Aorta (tissue), 5 donors: ENCODE data around the gene ATP8B1. TPM values are rescaled to one million over a fixed set of nuclear protein-coding genes. Genes with fewer than 3 reads are reported as not detected.

Experiments used
- ATAC-seq: fragments of 200-7000 bp; cut with Tn5 transposase; one replicate; pipeline ENCODE4 v1.9.1; 2022; ENCODE audit warnings: moderate library complexity; ENCODE audit not compliant: low FRiP score
- DNase-seq, 2 donors: peaks; one replicate each; pipeline ENCODE4 v3.0.0-alpha.2; 2020
- H3K27ac ChIP-seq, 2 donors: one replicate each; pipeline ENCODE4 v1.5.1; 2013; ENCODE audit warnings: low read length in 2 of 2, mild to moderate bottlenecking in 2 of 2, moderate library complexity in 2 of 2, control low read depth in 1 of 2, inconsistent platforms in 1 of 2, low read depth in 1 of 2
- H3K27me3 ChIP-seq, 2 donors: one replicate each; pipeline ENCODE4 v1.6.1; 2013; ENCODE audit warnings: control low read depth in 1 of 2, low read length in 1 of 2, mild to moderate bottlenecking in 1 of 2, moderate library complexity in 1 of 2; ENCODE audit not compliant: insufficient read depth in 2 of 2, control insufficient read depth in 1 of 2
- H3K36me3 ChIP-seq, 2 donors: one replicate each; pipeline ENCODE4 v1.6.1; 2013; ENCODE audit warnings: control low read depth in 1 of 2, low read length in 1 of 2, mild to moderate bottlenecking in 1 of 2; ENCODE audit not compliant: insufficient read depth in 2 of 2, control insufficient read depth in 1 of 2
- H3K4me1 ChIP-seq, 2 donors: one replicate each; pipeline ENCODE4 v1.6.1; 2013; ENCODE audit warnings: low read length in 2 of 2, control low read depth in 1 of 2, mild to moderate bottlenecking in 1 of 2, moderate library complexity in 1 of 2; ENCODE audit not compliant: insufficient read depth in 2 of 2, control insufficient read depth in 1 of 2
- H3K4me3 ChIP-seq, 2 donors: one replicate each; pipeline ENCODE4 v1.5.1; 2013; ENCODE audit warnings: low read length in 2 of 2, control low read depth in 1 of 2, mild to moderate bottlenecking in 1 of 2
- H3K9me3 ChIP-seq: one replicate; pipeline ENCODE4 v1.6.1; 2013; ENCODE audit warnings: mild to moderate bottlenecking, low read length; ENCODE audit not compliant: control insufficient read depth
- WGBS, 2 donors: extraction: QIAGEN DNeasy Blood & Tissue Kit; methylation state at CpG; one replicate each; pipeline ENCODE4 v1.1.7; 2013; 5-methylcytosine and 5-hydroxymethylcytosine counted together
- intact Hi-C, 2 donors: fragments of 100-400 bp; cut with DNase I; formaldehyde crosslinking; loops; one replicate each; pipeline versions ENCODE4 v1.14.2 to v1.15.0; 2022
- polyA plus RNA-seq, 2 donors: library from polyadenylated mRNA; stranded (reverse); fragments of 200-250 nt; gene quantifications; one replicate each; pipeline ENCODE4 v1.2.3, GENCODE V29; 2013
- total RNA-seq, 2 donors: library from RNA; stranded (reverse); fragmentation: NEBNext Ultra II Directional; extraction: Animal tissue kit (Norgen Biotek cat#: 25700); gene quantifications; one replicate each; pipeline ENCODE4 v1.2.1, GENCODE V29; 2021
- donor health status: healthy with polysubstance abuse.
- donor health status: Bipolar disorder and iron deficiency.
- donor health status: DM: no; HTN: no; CAD: no.
- donor health status: DM: no; HTN: no; CAD: no.
- donor health status: DM: yes; HTN: yes; CAD: no.

ATP8B1 gene
- total and polyA plus RNA-seq, 4 donors, result 11.6 to 101 (median 54.8) TPM

DNA sequence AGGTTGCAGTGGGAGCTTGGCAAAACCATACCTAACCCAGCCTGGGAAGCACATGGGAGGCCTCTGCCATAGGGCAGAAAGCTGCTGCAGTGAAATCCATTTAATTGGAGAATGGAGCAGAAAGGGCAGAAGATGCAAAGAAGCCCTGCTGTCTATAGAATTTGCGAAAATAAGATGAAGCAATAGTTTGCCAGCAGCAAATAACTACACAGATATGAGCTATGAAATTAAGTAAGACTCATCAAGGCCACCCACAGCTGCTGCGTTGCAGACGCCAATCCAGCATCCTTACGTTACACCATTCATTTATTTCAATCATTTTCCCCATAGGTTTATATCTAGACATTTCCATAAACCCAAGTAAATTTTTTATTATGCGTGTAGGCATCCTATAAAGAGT, 21.1 kb downstream of the ATP8B1 start:
- no peak for ATAC-seq
- H3K4me1 ChIP-seq, result peaks cover 6 to 10% of the 10 kb centered on the region in 2 donors
- intact Hi-C loops, result loop anchor here in 1 of 2 donors (10.0 kb wide), 1 partner anchor 1213 kb away; no protein-coding TSS in a partner anchor
- no peak for DNase-seq
- no peaks in the 10 kb centered on the region for H3K9me3 ChIP-seq
- peak overlapping the region; percentile 76 to 77 for H3K27ac ChIP-seq
- WGBS, 2 donors, result 96 to 97% methylated on average over 5 of the region's 5 CpGs
- H3K4me3 ChIP-seq, result no peak overlapping the region
- no peaks in the 10 kb centered on the region for H3K27me3 ChIP-seq
- H3K36me3 ChIP-seq, result no peaks in the 10 kb centered on the region

DNA sequence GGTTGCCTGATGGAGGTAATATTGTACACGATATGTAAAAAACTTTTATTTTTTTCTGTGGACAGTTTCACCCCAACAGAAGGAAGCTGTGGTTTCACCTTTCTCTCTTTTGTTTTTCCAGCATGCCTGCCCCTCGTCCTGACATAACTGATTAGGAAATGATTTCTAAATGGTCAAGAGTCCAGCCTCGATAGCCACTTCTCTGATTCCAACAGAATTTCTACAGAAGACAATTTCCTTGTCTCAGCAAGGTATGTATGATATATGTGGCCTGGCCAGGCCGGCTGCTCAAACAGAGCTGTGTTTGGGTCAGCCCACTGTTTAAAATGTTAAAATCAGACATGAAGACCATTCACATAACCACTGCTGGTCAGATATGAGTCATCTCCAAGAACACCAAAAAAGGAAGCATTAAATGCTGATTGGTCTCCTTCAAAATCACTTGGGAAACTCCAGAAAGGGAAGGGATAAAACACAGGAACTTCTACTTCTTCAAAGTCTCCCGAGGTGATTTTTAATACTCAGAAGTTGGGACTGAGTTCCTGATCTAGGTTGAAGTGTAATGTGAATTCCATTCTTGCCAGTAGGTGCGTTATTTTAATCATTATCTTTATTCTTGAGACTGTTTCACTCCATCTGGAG, 22.3 kb downstream of the ATP8B1 start:
- ATAC-seq (peak; percentile 57), DNase-seq (no peak)
- Histone ChIP-seq H3K36me3 (no peaks in the 10 kb centered on the region), H3K4me1 (peaks cover 4 to 16% of the 10 kb centered on the region in 2 donors), H3K4me3 (no peak overlapping the region), H3K27ac (peak overlapping the region; percentile 87 to 99), H3K9me3 (no peaks in the 10 kb centered on the region), H3K27me3 (no peaks in the 10 kb centered on the region)
- WGBS, 2 donors, result 3 to 5% methylated on average over 6 of the region's 6 CpGs
- intact Hi-C loops, result loop anchor here in 1 of 2 donors (10.0 kb wide), 1 partner anchor 1214 kb away; no protein-coding TSS in a partner anchor

DNA sequence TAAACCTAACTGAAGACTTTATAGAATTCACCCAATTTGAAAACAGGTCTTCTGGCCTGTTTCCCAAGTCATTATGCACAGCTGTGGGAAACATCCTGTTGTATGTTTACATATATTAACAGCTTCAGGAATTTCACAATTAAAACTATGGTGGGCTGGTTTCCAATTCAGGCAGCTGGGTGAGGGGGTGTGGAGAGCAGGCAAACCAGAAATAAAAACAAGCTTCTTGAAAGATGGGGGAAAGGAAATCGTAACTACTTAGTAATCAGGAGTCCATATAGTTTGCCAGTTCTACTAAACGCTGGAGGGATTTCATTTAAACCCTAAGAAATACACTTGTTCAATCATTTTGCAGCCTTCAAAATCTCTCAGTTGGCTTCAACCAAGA, 22.8 kb downstream of the ATP8B1 start:
- DNase-seq, result no peak
- Histone ChIP-seq H3K36me3 (no peaks in the 10 kb centered on the region), H3K27me3 (no peaks in the 10 kb centered on the region), H3K9me3 (no peaks in the 10 kb centered on the region), H3K4me1 (peaks cover 4 to 18% of the 10 kb centered on the region in 2 donors), H3K27ac (peak overlapping the region in 1 of 2 donors; percentile 99), H3K4me3 (no peak overlapping the region)
- intact Hi-C loops, result loop anchor here in 1 of 2 donors (10.0 kb wide), 1 partner anchor 1214 kb away; no protein-coding TSS in a partner anchor
- no peak for ATAC-seq
- WGBS, 2 donors, result 3 to 4% methylated on average over 2 of the region's 2 CpGs

DNA sequence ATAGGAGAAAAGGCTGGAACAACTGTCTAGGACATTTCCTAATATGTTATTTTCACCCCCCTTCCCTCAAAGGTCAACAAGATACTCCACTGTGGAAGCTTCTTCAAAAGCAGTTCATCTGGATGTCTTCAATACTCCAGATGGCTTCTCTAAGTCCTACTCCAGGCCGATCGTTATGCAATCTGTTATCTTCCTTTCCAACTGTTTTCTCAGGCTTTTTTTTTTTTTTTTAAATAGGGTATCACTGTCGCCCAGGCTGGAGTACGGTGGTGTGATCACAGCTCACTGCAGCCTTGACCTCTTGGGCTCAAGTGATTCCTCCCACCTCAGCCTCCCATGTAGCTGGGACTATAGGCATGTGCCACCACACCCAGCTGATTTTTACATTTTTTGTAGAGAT, 26.3 kb downstream of the ATP8B1 start:
- Histone ChIP-seq H3K36me3 (no peaks in the 10 kb centered on the region), H3K27me3 (no peaks in the 10 kb centered on the region), H3K4me3 (no peak overlapping the region), H3K27ac (peak overlapping the region; percentile 3 to 45), H3K4me1 (peaks cover 4 to 15% of the 10 kb centered on the region in 2 donors), H3K9me3 (no peaks in the 10 kb centered on the region)
- ATAC-seq (peak; percentile 68), DNase-seq (no peak)
- intact Hi-C loops, result loop anchor here in 1 of 2 donors (5.0 kb wide), 1 partner anchor 39 kb away; no protein-coding TSS in a partner anchor
- 8 to 10% methylated on average over 4 of the region's 4 CpGs for WGBS, 2 donors

DNA sequence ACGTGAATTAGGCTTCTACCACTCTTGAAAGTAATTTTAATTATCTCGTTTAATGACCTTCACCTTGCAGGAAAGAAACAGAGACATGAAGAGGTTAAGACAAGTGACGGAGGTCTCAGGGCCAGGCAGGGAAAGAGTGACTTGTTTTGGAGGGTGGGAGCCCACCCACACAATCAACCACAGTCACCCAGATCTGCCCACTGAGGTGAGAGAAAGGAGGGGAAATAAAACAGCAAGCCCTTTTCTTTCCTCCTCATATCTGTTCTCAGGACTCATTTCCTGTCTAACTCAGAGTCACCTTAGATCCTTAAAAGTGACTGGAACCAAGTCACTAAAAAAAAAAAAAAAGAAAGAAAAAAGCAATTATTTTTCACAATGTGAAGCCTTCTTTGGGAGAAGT, 26.8 kb downstream of the ATP8B1 start:
- no peaks in the 10 kb centered on the region for H3K9me3 ChIP-seq
- intact Hi-C loops, result loop anchor here in 1 of 2 donors (5.0 kb wide), 1 partner anchor 39 kb away; no protein-coding TSS in a partner anchor
- peak overlapping the region; percentile 63 to 69 for H3K27ac ChIP-seq
- peaks cover 3 to 15% of the 10 kb centered on the region in 2 donors for H3K4me1 ChIP-seq
- DNase-seq (no peak), ATAC-seq (peak; percentile 3)
- H3K27me3 ChIP-seq, result no peaks in the 10 kb centered on the region
- H3K36me3 ChIP-seq, result no peaks in the 10 kb centered on the region
- no peak overlapping the region for H3K4me3 ChIP-seq
- 68 to 89% methylated on average over 3 of the region's 3 CpGs for WGBS, 2 donors

DNA sequence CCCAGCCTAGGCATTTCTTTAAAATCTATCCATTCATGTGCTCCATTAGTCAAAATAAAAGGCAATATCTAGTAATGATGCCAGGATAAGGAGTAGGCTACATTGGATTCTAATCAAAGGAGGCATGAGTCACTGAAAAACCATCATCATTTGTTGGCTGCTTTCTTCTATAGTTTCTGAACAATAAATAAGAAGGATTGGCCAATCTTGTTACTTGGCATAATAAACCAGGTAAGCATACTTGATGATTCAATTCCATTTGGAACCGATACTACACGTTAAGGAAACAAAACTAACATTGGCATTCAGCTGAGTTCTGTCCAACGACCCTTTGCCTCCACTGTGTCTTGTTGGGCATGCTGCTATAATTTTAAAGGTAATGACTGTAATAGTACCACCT, 27.2 kb downstream of the ATP8B1 start:
- Histone ChIP-seq H3K36me3 (no peaks in the 10 kb centered on the region), H3K4me3 (no peak overlapping the region), H3K27ac (peak overlapping the region in 1 of 2 donors; percentile 63), H3K4me1 (peaks cover 6 to 15% of the 10 kb centered on the region in 2 donors), H3K9me3 (no peaks in the 10 kb centered on the region), H3K27me3 (no peaks in the 10 kb centered on the region)
- ATAC-seq (no peak), DNase-seq (no peak)
- intact Hi-C loops, result loop anchor here in 1 of 2 donors (5.0 kb wide), 1 partner anchor 39 kb away; no protein-coding TSS in a partner anchor
- WGBS, 2 donors, result 14 to 15% methylated on average over 3 of the region's 3 CpGs

DNA sequence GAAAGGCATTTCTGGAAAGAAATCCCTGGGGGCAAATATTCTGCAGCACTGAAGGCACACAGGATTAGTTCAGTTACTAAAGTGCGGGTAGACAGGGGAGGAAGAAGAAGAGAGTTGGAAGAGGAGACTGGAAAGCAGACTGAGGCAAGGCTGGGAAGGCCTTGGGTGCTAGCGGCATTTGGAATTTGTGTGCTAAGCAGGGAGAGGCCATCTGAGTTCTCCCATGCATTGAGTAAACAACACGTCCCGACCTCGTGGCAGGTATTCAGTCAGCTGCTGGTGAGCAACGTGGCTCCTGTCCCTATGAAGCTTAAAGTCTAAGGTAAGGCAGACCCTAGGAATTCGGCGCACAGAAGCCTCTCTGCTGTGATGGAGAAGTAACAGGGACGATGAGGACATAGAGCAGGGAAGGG, 30.7 kb downstream of the ATP8B1 start:
- DNase-seq (no peak), ATAC-seq (no peak)
- intact Hi-C loops, result no loop called here
- Histone ChIP-seq H3K27me3 (no peaks in the 10 kb centered on the region), H3K9me3 (no peaks in the 10 kb centered on the region), H3K27ac (peak overlapping the region in 1 of 2 donors; percentile 0), H3K36me3 (no peaks in the 10 kb centered on the region), H3K4me3 (no peak overlapping the region), H3K4me1 (peaks cover 6 to 15% of the 10 kb centered on the region in 2 donors)
- WGBS, 2 donors, result 56 to 61% methylated on average over 9 of the region's 9 CpGs

DNA sequence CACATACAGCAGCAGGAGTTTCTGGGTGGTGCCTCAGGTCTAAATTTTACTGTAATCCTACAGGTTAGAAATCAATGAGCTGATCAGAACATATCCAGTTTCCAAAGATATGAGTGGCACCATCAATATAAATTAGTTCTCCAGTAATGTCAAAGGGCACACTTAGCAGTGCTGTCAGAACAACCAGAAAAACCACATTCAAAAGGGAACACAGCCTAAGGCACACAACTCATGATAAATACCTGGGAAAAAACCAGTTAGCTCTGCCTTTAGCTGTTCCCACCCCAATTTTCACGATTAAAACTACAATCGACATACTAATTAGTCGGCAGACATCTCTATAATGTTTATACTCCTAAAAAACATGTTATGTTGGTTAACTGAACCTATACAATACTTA, 31.5 kb downstream of the ATP8B1 start:
- H3K36me3 ChIP-seq, result peaks cover 0 to 2% of the 10 kb centered on the region in 2 donors
- no peak overlapping the region for H3K4me3 ChIP-seq
- no peak overlapping the region for H3K27ac ChIP-seq
- ATAC-seq (no peak), DNase-seq (no peak)
- intact Hi-C loops, result no loop called here
- WGBS, 2 donors, result 91 to 92% methylated on average over 3 of the region's 3 CpGs
- H3K4me1 ChIP-seq, result peaks cover 6 to 15% of the 10 kb centered on the region in 2 donors
- H3K27me3 ChIP-seq, result no peaks in the 10 kb centered on the region
- H3K9me3 ChIP-seq, result no peaks in the 10 kb centered on the region

DNA sequence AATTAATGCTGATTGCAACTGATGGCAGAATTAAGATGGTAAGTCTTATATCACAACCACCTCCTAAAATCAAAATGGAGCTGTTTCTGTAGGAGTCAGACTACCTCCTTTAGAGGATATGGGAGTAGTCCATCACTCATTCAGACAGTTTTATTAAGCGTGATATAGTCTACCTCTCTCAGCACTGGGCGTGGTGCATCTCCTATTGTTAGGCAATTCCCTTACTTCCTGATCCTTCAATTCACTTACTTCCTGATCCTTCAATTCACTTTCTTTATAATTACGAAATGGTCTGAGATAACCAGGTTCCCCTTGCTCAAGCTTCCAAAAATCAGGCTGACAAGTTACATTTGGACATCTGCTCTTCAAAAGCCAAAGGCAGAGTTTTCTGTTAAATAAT, 31.9 kb downstream of the ATP8B1 start:
- DNase-seq, result no peak
- Histone ChIP-seq H3K27me3 (no peaks in the 10 kb centered on the region), H3K36me3 (peaks cover 0 to 2% of the 10 kb centered on the region in 2 donors), H3K27ac (peak overlapping the region in 1 of 2 donors; percentile 28), H3K4me1 (peaks cover 6 to 13% of the 10 kb centered on the region in 2 donors), H3K9me3 (no peaks in the 10 kb centered on the region), H3K4me3 (no peak overlapping the region)
- ATAC-seq, result no peak
- WGBS, 2 donors, result 80 to 81% methylated on average over 3 of the region's 3 CpGs
- intact Hi-C loops, result no loop called here
